SIG-M5 treated with dmso at 0.1 percent for 504 hours (cell line): Measurements from ENCODE around the gene HOXD4.

Experiments
- DNase-seq: peaks from one replicate; lab custom pipeline; 2025; ENCODE audit not compliant: unreplicated experiment; lab: John Stamatoyannopoulos, UW

Gene HOXD4

DNA sequence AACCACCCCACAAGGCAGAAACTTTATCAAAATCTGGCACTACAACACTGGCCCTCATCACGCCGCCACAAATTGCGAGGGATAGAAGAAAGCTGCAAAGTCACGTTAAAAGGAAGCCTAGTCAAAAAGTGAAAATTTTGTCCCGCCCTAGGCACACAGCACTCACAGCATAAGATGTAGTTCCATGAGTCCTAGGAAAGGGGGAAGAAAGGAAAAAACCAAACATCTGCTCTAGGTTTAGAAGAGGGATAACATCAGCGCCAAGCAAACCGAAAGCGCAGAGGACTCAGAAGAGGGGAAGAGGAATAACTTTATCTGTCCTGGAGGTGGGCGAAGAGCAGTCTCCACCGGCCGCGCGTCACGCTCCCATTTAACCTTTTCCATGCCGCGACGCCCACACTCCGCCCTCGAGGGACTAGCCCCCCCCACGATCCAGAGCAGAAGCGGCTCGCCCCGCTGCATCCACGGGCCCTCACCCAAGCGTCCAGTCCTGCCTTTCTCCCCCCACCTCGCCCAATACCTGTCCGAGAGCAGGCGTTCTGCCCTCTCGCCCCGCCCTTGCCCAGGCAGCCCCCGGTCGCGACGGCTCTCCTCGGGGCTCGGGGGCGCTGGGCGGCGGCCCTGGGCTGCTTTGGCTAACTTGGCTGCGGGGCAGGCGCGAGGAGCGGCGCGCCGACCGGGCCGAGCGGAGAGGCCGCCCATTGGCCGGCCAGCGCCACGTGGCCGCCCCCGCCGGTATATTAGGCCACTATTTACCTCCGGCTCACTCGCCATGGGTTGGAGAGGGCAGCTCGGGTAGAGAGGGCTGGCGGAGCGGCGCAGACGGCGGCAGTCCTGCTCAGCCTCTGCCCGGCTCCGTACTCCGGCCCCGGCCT is 36.8 kb downstream of the HOXD4 start, which contains the start of gene HOXD1:
HOXD1 (plus strand) TSS at position 770 of the 875 bp plus-strand sequence. CDS start 134 bp downstream, outside the sequence.
- DNase-seq = no peak

GRCh38 chr2:176188774-176189680 is 37.7 kb downstream of the HOXD4 start:
- DNase-seq = no peak

GRCh38 chr2:176189681-176190641 is 38.6 kb downstream of the HOXD4 start:
- no peak for DNase-seq

GRCh38 chr2:176192351-176192750 is 41.0 kb downstream of the HOXD4 start:
- no peak for DNase-seq

GRCh38 chr2:176193048-176193447 is 41.7 kb downstream of the HOXD4 start:
- no peak for DNase-seq

- DNase-seq = no peak
These were observed 48.6 kb downstream of the HOXD4 start for GRCh38 chr2:176199902-176200301.

GRCh38 chr2:176200971-176201370 is 49.6 kb downstream of the HOXD4 start:
- no peak for DNase-seq

- no peak for DNase-seq
These were observed 51.1 kb downstream of the HOXD4 start for GRCh38 chr2:176202491-176202890.
